Ovary (tissue), 3 donors: ENCODE measurements around the gene FOS.

Experiments
- EP300 ChIP-seq: sonication (generic); formaldehyde crosslinking; IDR thresholded peaks from one replicate; pipeline ENCODE4 v1.6.1; 2017; ENCODE audit warnings: antibody characterized with exemption
- POLR2A ChIP-seq: fragments of 450-650 bp; IDR thresholded peaks from one replicate; pipeline ENCODE4 v1.6.1; 2017; ENCODE audit warnings: antibody characterized with exemption, mild to moderate bottlenecking, moderate library complexity
- TF ChIP-seq, protein P1 (sequence below), 3 donors: fragments of 450-650 bp in 2 of 3; fragments of 200-600 bp in 1 of 3; IDR thresholded peaks; one replicate each; pipeline versions ENCODE4 v1.5.1 to v1.8.0; 2016 to 2022; ENCODE audit warnings: antibody characterized with exemption in 3 of 3, mild to moderate bottlenecking in 1 of 3
- donor health status: DM: no; HTN: no; CAD: no.

DNA sequence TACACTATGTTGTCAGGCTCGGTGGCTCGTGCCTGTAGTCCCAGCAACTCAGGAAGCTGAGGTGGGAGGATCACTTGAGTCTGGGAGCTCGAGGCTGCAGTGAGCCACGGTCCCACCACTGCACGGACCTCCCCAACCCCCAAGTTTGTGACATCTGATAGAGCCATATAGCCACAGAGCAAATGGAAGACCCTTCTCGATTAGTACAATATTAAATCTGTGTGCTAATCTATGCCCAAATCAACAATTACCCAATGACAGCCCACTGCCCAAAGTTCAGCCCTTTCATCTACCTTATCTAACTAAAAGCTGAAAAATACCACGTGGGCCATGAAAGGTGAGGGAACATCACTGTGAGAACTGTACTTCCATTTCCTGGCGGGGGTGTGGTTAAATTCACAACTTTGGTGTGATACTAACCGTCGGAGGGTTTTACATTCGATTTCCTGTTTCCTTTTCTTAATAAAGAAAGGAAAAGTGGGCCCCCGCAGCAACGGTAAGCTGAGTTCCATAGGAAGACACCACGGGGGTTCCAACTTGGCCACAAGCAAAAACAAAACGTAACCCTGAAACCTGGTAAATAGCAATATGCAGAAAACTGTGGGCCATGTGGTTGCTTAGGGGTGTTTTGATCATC lies 31.2 kb upstream of the FOS start:
- no peak for TF ChIP-seq EP300
- TF ChIP-seq, protein P1, sequence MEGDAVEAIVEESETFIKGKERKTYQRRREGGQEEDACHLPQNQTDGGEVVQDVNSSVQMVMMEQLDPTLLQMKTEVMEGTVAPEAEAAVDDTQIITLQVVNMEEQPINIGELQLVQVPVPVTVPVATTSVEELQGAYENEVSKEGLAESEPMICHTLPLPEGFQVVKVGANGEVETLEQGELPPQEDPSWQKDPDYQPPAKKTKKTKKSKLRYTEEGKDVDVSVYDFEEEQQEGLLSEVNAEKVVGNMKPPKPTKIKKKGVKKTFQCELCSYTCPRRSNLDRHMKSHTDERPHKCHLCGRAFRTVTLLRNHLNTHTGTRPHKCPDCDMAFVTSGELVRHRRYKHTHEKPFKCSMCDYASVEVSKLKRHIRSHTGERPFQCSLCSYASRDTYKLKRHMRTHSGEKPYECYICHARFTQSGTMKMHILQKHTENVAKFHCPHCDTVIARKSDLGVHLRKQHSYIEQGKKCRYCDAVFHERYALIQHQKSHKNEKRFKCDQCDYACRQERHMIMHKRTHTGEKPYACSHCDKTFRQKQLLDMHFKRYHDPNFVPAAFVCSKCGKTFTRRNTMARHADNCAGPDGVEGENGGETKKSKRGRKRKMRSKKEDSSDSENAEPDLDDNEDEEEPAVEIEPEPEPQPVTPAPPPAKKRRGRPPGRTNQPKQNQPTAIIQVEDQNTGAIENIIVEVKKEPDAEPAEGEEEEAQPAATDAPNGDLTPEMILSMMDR (IDR thresholded peaks at IDR 0.05), result no peak
- no peak for TF ChIP-seq POLR2A
